LNCaP clone FGC (cell line): ENCODE measurements around the gene EHMT2.
"Not testable (repeated sequence)": the region's sequence is repeated elsewhere in the genome, so short reads cannot be mapped to it uniquely, and the experiment has no call there.

Experiments used
- DNase-seq: peaks from one replicate; pipeline ENCODE4 v3.0.0-alpha.2; 2011; ENCODE audit warnings: low read depth
- H3K4me3 ChIP-seq: 2 replicates; pipeline ENCODE4 v1.5.1; 2011; ENCODE audit warnings: mild to moderate bottlenecking, low read depth, low read length, control low read depth
- CTCF ChIP-seq: IDR thresholded peaks from 2 replicates; pipeline ENCODE4 v1.5.1; 2012; ENCODE audit warnings: mild to moderate bottlenecking; ENCODE audit not compliant: control insufficient read depth, insufficient read depth; ENCODE audit errors: extremely low read depth

The EHMT2 gene

GRCh38 chr6:31871046-31871659 is 26.3 kb downstream of the EHMT2 start:
- no peak for TF ChIP-seq CTCF
- no peak overlapping the region for H3K4me3 ChIP-seq
- no peak for DNase-seq

- no peak for TF ChIP-seq CTCF
- no peak overlapping the region for H3K4me3 ChIP-seq
- DNase-seq = no peak
Observed at GRCh38 chr6:31870385-31870921, 27.0 kb downstream of the EHMT2 start.

DNA sequence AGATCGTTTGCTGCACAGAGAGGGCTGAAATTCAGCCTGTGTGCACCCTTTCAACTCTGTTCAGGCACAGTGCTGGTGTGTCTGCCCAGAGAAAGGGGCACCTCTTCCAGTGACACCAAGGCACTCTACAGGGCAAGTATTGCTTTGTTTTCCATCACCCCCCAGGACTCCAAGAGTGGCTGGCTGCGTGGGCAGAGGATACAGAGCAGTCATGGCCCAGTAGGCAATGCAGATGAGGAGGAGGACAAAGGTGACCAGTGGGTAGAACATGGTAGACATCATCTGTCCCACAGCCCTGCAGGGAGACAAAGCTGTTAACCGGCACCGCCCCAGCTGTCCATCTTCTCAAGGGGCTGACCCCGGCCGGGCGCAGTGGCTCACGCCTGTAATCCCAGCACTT is 28.2 kb downstream of the EHMT2 start:
- no peak for TF ChIP-seq CTCF
- DNase-seq = no peak
- no peak overlapping the region for H3K4me3 ChIP-seq

- not testable (repeated sequence) for H3K4me3 ChIP-seq, DNase-seq
Observed at GRCh38 chr6:31868658-31868971, 28.9 kb downstream of the EHMT2 start.

GRCh38 chr6:31865205-31866118 is 32.0 kb downstream of the EHMT2 start:
- TF ChIP-seq CTCF = no peak
- no peak overlapping the region for H3K4me3 ChIP-seq
- no peak for DNase-seq

- no peak overlapping the region for H3K4me3 ChIP-seq
- no peak for DNase-seq
- TF ChIP-seq CTCF = no peak
Observed at GRCh38 chr6:31864818-31865204, 32.7 kb downstream of the EHMT2 start.

DNA sequence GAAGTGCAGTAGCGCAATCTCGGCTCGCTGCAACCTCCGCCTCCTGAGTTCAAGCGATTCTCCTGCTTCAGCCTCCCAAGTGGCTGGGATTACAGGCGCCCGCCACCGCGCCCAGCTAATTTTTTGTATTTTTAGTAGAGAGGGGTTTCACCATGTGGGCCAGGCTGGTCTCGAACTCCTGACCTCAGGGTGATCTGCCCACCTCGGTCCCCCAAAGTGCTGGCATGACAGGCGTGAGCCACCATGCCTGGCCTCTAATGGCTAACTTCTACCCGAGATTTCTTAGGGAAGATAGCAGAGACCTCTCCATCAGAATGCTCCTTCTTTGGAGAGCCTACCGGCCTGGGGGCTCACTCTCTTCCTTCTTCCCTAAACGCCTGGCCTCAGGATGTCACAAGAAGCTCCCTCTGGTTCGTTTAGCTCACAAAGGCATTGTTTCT is 33.4 kb downstream of the EHMT2 start:
- H3K4me3 ChIP-seq, DNase-seq: not testable (repeated sequence)
